GM19239 (cell line): Measurements from ENCODE around the gene GDF7.

Experiments
- DNase-seq: peaks from one replicate; pipeline ENCODE4 v3.0.0; 2011; ENCODE audit warnings: low spot score; ENCODE audit not compliant: insufficient read length
- FAIRE-seq: peaks from 2 replicates; lab custom pipeline; 2011; peaks lifted over from hg19 to GRCh38; lab: Jason Lieb, UNC

The GDF7 gene

DNA sequence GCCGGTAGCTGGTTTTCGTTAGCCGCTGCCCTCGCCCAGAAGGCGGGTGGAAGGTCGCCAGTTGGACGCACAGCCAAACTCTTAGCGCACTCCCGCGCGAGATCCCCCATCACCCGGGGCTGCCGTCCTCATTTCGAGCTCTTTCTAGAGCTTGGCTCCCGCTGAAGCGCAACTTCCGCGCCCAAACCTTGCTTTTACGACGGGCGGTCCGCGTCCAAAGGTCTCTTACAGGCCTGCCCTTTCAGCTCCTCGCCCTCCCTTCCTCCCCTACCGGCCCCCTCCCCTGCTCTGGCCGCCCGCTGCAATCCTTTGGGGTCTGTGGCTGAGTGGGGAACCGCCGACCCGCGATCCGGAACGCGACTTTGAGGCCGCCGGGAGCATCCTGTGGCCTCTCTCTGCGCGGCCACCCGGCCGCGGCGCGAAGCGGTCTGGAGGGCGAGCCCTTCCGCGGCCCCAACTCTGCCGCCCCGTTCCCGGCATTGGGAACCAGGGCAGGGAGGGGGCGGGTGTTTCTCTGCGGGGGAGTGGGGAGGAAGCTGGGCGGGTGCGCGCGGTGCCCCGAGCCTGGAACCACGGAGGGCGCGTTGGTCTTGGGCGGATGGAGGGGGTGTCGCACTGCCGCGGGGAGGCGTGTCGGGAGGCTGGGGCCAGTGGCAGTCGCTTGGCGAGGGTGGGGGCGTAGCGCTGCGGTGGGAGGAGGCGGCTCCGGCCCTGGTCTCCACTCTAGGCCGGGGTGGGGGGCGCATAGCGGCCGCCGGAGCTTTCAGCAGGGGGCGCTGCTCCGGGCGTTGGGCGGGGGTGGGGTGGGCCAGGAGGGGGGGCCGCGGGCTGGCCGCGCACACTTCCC lies at the start of gene GDF7:
Gene GDF7 (plus strand): TSS at position 841 of the 847 bp plus-strand sequence. CDS start 96 bp downstream, outside the sequence.
- DNase-seq = no peak

DNA sequence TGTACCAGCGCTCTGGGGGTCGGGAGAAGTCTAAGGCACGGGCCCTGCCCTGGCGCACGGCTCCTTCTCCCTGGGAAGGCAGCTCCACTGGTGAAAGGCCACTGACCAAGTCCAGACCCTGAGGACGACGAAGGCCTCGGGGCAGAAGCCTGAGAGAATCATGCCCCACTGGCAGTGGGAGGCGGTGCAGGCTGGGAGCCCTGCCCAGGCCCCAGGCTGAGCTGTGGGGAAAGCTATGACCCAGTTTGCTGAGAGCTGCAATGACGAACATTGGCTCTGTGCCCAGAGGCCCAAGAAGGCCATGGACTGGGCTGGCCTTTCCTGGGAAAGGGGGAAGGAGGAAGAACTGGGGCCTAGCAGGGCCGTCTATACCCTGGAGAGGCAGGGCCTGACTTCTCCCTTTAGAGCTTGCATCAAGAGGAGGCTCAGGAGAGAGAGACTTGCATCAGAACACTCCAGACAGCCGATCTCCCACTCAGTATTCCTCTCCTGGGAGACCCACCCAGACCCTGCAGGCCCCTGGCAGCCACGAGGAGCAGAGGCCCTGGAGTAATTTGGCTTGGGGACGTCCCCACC lies 49.0 kb upstream of the GDF7 start:
- no peak for DNase-seq
- no peak for FAIRE-seq

More for the DNA sequence above, at the start of gene GDF7:
- FAIRE-seq = no peak

DNA sequence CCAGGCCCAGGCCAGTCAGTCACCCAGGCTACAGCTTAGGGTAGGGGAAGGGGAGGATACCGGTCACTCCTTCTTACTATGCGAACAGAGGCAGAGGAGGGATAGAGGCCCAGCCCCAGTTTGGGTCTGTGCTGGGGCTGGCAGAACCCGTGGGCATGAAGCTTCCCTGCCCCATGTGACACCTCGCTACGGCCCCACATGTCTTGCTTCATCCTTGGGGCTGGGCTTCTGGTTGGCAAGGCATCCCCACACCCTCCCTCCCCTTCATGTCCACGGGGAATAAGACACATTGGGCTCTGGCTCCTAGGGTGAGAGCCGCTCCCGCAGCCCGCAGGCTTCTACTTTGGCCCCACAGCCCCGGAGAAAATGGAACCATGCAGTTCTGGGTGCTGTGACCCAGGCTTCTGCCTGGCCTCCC lies 48.5 kb upstream of the GDF7 start:
- no peak for FAIRE-seq
- DNase-seq = no peak

GRCh38 chr2:20618886-20619521 lies 47.9 kb upstream of the GDF7 start:
- DNase-seq (no peak), FAIRE-seq (no peak)

- no peak for FAIRE-seq
These were observed 47.3 kb upstream of the GDF7 start for GRCh38 chr2:20619624-20620024.

DNA sequence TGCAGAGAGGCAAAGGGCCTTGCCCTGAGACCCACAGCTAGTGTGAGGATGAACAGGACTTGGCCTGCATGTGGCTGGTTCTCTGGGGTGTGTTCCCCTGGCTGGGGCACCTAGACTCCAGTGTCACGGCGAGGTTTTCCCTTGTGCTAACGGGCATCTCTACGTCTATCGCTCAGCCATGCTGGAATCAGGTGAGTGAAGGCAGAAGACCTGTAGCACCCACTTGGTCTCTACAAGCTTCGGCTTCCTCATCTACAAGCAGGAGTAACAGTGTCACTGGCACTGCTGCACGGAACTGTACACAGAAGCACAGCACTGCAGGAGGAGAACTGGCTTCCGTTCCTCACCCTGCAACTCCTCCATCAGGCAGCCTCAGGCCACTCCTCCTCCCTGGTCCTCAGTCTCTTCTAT lies 46.7 kb upstream of the GDF7 start:
- DNase-seq (no peak), FAIRE-seq (no peak)

More at GRCh38 chr2:20619624-20620024, 47.3 kb upstream of the GDF7 start:
- DNase-seq = no peak

GRCh38 chr2:20620696-20621365 lies 46.1 kb upstream of the GDF7 start:
- no peak for DNase-seq
- FAIRE-seq = no peak

GRCh38 chr2:20621366-20622295 lies 45.3 kb upstream of the GDF7 start:
- FAIRE-seq (no peak), DNase-seq (no peak)

DNA sequence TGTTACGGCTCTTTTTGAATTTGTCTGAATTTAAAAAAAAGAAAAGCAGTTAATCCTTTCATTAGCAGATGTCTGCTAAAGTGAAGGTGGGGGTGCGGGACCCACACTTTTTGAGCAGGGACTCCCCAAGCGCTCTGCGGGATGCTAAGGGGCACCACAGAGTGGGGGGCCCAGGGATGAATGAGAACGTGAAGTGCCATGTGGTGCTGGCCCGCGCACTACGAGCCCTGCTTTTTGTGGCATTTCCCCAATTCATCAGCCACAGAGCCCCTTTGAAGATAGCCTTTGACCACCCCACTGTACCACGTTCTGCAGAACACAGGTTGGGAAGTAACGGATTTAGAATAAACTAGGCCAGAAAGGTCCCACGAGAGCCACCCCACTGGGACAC lies 44.7 kb upstream of the GDF7 start:
- DNase-seq (no peak), FAIRE-seq (no peak)

DNA sequence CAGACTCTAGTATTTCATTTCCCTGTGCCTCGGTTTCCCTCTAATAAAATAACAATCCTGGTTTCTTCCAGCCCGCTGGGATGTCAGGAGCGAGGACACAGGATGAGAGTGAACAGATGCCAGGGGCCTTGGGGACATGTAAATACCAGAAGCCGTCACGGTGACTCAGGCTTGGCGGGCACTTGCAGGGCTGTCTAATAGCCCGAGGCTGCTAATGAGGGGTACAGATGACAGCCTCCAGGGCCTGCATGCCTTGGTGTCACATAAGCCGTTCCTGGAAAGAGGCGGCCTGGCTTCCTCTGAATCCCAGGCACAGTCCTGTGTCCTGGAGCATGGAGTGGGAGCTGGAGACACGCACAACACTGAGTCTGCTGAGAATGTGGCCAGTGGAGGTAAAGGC lies 44.2 kb upstream of the GDF7 start:
- no peak for DNase-seq
- no peak for FAIRE-seq

DNA sequence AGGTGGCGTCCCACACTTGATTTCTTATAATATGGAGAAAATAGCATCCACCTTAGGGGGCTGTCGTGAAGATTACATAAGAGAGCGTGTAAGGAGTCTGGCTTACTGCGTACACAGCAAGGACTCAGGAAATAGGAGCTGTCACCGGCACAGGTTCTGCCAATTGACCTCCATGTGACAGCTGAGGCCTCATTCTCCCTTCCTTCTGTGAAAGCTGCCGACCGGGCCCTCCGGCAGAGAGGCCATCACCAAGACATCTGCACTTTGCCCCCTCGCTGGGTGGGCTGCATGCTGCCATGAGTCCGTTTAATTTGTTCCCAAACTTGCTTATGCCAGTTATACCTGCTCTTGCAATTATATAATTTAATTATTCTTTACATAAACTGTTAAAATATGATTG lies 43.7 kb upstream of the GDF7 start:
- FAIRE-seq = no peak

DNA sequence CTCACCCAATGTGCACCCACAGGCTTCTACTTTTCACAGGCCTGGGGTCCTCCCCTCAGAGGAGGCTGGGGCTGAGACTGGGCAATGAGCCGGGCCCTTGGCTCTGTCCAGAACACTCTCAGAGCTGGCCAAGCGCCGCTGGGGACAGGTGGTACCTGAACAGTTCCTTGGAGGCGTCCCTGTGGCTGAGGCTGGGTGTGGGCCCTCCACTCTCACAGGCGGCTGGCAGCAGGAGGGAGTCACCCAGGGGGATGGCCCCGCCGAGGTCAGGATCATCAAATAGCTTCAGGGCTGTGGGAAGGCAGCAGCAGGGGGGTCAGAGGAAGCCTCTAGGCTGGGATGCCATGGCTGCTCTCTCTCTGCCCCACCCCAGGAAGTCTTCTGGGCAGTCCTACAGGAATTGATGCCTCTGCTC lies 43.2 kb upstream of the GDF7 start:
- DNase-seq = no peak
- FAIRE-seq = no peak

More for the DNA sequence above, 43.7 kb upstream of the GDF7 start:
- no peak for DNase-seq

DNA sequence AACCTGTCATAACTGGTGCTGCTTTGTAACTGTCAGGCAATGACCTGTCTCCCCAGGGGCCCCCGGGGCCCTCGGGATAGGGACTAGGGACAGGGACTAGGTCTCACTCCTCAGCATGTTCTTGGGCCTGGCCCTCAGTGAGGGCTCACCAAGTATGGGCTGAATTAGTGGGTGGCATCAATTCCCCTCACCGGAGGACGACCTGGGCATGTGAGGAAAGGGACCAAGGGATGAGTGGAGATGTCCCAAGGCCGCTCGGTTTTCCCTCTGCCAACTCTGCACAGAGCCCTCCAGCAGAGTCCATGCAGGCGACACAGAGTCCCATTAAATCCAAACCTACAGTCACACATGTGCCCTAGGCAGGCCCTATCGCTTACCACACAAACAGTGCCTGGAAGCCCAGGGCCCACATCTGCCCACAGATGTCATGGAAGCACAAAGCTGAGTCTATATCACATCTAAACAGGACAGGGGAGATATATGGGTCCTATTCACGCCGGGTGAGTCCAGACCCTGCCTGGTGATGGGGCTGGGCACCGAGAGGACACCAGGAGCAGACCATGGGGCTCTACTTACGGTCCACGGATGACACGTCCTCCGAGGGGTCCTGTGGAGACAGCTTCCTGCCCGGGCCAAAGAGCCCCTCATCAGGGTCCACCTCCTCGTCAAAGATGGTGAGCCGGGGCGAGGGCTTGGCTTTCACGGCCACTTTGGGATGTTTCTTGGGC lies 42.6 kb upstream of the GDF7 start:
- FAIRE-seq (no peak), DNase-seq (no peak)

DNA sequence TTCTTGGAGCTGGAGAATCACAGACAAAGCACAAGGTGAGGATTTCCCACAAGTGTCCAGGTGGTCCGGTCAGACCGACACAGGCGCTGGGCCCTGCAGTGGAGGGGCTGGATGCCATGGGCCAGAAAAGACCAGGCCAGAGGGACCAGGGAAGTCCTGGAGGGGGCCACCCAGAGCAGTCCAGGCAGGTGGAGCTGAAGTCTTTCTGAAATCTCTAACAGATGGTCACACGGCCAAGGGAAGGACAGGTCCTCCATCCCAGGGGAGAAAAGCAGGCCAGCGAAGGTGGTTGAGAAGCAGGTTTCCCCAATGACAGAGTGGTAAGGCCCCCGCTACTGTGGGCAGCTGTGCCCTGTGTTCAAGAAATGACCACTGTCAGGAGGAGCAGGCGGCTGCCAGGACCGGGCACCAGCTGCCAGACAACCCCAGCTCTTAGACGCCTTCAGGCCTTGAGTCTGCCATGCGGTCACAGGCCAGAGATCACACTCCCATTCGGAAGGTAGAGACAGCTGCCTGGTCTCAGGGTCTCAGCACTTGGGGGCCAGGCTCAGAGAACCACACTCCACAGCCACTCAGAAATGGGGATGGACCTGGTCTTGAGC lies 42.0 kb upstream of the GDF7 start:
- FAIRE-seq (no peak), DNase-seq (no peak)

DNA sequence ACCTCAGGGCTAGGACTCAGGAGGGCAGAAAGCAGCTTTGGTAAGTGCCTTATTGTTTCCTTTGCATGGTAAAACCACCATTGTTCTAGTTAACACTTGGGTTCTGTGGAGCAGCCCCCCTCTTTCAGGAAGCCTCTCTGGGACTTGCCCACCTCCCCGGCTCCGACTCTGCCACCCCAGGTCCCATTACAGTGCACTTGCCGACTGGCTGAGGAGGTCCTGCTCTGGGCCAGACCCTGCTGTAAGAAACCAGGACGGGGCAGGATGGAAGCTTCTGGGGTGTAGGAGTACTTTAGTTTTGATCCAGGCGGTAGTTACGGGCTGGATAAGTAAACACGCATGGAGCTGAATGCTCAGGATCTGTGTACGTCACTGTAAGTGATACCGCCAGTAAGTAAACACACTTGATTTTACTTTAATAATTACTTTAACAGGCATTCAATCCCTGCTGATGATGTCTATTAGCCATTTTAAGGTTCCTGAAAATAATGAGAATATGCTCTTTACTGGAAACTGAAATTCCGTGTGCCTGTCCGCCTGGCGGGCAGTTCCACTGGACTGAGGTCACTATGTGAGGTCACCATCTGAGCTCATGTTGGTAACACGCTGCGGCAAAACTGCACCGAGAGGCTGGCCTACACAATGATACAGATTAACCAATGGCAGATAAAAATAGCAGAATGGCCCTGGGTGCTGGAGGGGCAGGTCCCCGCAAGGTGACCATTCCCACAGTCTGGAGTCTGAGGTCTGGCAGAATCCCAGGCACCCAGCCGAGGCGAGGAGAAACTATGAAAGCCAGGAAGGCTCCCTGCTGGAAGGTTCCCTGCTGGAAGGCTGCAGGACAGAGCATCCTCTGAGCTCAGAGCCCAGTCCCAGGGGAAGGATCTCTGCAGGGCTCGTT lies 41.2 kb upstream of the GDF7 start:
- FAIRE-seq (no peak), DNase-seq (no peak)

GRCh38 chr2:20626392-20626697 lies 40.6 kb upstream of the GDF7 start:
- DNase-seq (no peak), FAIRE-seq (no peak)

DNA sequence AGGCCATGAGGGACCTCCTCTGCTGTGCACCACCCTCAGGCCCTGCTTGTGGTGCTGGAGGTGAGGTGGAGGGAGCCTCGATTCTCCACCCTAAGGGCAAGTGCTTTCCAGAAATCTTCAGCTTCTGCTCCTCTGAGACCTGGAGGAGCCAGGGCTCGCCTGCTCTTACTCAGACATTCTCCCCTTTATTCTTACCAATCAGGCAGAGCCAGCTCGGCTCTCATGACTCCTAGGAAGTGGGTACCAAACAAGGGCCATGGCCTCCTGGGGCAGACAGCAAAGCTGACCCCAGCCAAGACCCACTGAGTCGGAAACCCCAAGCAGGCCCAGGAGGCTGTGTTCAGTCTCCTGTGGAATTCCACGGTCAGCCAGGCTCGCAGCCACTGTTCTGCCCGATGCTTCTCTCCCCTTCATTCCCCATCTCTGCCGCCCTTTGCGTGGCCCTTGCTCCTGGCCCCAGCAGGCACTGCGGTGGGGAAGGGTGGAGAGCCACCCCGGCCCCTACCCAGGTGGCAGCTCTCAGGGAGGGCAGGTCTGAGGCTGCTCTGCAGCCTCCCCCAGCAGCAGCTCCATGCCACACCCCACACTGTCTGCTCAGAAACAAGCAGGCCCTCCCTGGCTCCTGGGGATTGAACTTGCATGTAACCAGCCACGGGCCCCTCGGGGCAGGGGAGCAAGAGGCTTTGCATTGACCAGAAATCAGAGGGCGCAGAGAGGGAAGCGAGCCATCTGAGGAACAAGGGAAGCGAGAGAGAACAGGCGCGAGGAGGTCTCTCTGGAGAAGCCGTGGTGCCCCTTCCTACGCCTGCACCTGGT lies 40.0 kb upstream of the GDF7 start:
- FAIRE-seq = no peak
- DNase-seq = no peak
